ENCODE results near the gene TSGA10.
"Not testable (repeated sequence)": the region's sequence is repeated elsewhere in the genome, so short reads cannot be mapped to it uniquely, and the experiment has no call there.

TSGA10 gene

DNA sequence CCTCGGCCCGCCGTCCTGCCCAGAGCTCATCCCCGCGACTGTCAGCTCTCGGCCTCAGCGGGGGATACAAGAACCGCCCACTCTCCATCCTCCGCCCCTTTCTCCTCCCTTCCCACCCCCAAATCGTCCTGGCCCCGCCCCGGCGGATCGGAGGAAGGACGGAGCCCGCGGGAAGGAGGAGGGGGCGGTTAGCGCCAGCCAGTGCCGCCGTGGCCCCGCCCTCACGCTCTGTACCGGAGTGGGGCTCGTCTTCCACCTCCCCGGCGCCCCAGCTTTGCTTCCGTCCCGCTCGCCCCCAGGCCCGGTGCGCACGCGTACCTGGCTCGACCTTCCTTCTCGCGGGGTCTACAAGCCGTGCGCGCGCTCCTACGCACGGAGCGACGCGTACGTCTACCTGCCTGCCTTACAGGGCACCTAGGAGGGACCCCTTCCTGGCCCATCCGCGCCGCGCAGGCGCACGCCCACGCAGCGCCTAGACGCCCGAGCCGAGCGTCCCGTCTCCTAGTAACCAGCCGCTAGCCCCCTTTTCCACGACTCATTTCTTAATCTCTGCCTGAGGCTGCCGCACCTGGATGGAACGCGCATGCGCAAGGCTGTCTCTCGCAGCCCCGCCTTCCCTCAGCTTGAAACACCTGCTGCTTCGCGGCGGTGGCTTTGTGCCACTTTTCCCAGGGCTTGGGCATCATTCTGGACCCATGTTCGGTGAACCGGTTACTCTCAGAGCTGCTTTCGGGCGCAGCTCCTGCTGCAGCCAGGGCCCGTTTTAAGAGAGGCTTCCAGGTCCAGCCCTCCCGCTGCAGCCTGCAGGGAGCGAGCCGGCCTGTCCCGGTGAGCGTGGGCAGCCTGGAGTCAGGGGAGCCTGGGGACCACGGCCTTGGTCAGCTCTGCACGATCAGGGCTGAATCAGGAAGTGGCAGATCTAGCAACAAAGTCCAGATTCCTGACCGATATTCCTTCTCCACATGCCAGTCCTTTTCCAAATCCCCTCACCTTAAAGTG lies 13.3 kb downstream of the TSGA10 start, which contains the start of gene C2orf15:
C2orf15 (plus strand) TSS at position 598 of the 999 bp plus-strand sequence. CDS start 8,852 bp downstream, outside the sequence.
- peak within 1 kb of the TSS; percentile 65 for H3K4me3 ChIP-seq (ENCODE audit: low read depth, low read length)
- peak within 1 kb of the TSS; percentile 93 for H3K27ac ChIP-seq
- no peaks in the 10 kb centered on the region for H3K36me3 ChIP-seq (ENCODE audit: control insufficient read depth, insufficient read depth, low read length)
- H2AFZ ChIP-seq = peak within 1 kb of the TSS; percentile 97
- TF ChIP-seq CTCF (IDR thresholded peaks at IDR 0.05) = no peak
- H3K4me1 ChIP-seq = peaks cover 6% of the 10 kb centered on the region
- peak within 1 kb of the TSS; percentile 65 for H3K9ac ChIP-seq
- H3K4me2 ChIP-seq (ENCODE audit: low read length) = peak within 1 kb of the TSS; percentile 62
- H3K79me2 ChIP-seq = no peaks in the 10 kb centered on the region
- H3K9me3 ChIP-seq (ENCODE audit: control insufficient read depth, low read length) = no peaks in the 10 kb centered on the region
- H3K27me3 ChIP-seq (ENCODE audit: control insufficient read depth, insufficient read depth, low read length) = no peaks in the 10 kb centered on the region

GRCh38 chr2:99140860-99141109 lies 14.0 kb downstream of the TSGA10 start:
- Histone ChIP-seq H3K36me3 (ENCODE audit: control insufficient read depth, insufficient read depth, low read length) (no peaks in the 10 kb centered on the region), H3K79me2 (no peaks in the 10 kb centered on the region), H3K4me1 (peaks cover 6% of the 10 kb centered on the region), H3K27me3 (ENCODE audit: control insufficient read depth, insufficient read depth, low read length) (no peaks in the 10 kb centered on the region), H3K27ac (peak overlapping the region; percentile 93), H3K4me3 (ENCODE audit: low read depth, low read length) (peak overlapping the region; percentile 65), H2AFZ (peak overlapping the region; percentile 97), H3K4me2 (ENCODE audit: low read length) (peak overlapping the region; percentile 62), H3K9ac (peak overlapping the region; percentile 65), H3K9me3 (ENCODE audit: control insufficient read depth, low read length) (no peaks in the 10 kb centered on the region)
- no peak for TF ChIP-seq CTCF (IDR thresholded peaks at IDR 0.05)

DNA sequence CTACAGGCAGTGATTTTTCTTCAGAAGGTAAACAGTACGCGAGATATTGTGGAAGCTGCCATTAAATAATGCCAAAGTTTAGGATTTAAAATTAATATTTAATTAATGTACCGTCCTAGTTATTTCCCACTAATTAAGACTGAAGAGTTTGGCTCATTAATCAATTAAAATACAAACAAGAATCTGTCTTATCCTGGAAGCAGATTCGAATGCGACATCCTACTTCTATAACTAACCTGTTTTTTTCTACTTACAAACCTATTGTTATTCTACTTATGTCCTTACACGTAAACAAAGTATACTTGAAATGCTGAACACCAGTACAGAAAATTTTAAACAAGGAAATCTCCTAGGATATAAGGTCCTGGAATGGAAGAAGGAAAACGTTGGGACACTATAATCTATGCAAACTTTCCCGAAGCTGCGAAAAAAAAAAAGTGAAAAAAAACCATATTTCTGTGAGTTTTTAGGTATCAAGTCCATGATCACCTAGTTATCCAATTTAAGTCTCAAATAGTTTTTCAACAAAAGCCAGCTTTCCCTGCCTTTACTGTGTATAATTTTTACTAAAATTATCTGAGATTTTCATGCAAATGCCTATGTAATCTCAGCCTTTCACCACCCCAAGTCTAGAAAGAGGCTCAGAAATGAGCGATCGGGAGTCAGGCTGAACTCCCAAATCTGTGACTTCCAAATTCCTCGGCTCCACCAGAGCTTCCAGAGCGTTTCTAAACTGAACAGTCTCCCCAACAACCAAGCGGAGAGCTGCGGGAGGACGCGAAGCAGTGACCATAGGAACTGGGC lies 14.5 kb downstream of the TSGA10 start:
- Histone ChIP-seq H3K36me3 (ENCODE audit: control insufficient read depth, insufficient read depth, low read length) (no peaks in the 10 kb centered on the region), H2AFZ (peak overlapping the region; percentile 97), H3K4me1 (peaks cover 6% of the 10 kb centered on the region), H3K27ac (peak overlapping the region; percentile 93), H3K4me3 (ENCODE audit: low read depth, low read length) (peak overlapping the region; percentile 65), H3K9ac (no peak overlapping the region), H3K79me2 (no peaks in the 10 kb centered on the region), H3K9me3 (ENCODE audit: control insufficient read depth, low read length) (no peaks in the 10 kb centered on the region), H3K27me3 (ENCODE audit: control insufficient read depth, insufficient read depth, low read length) (no peaks in the 10 kb centered on the region), H3K4me2 (ENCODE audit: low read length) (peak overlapping the region; percentile 62)
- no peak for TF ChIP-seq CTCF (IDR thresholded peaks at IDR 0.05)

- H3K9me3 ChIP-seq (ENCODE audit: control insufficient read depth, low read length) = no peaks in the 10 kb centered on the region
- no peak overlapping the region for H3K4me2 ChIP-seq (ENCODE audit: low read length)
Observed at GRCh38 chr2:99139003-99139402, 15.7 kb downstream of the TSGA10 start.

DNA sequence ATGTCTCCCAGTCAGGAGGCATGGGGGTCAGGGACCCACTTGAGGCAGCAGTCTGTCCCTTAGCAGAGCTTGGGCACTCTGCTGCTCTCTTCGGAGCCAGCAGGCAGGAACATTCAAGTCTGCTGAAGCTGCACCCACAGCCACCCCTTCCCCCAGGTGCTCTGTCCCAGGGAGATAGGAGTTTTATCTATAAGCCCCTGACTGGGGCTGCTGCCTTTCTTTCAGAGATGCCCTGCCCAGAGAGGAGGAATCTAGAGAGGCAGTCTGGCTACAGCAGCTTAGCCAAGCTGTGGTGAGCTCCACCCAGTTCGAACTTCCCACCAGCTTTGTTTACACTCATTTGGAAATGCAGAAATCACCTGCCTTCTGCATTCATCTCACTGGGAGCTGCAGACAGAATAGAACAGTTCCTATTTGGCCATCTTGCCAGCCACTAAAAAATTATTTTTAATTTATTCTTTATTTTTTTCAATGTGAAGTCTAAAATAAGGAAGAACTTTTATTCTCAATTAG lies 19.6 kb downstream of the TSGA10 start:
- not testable (repeated sequence) for H3K27me3 ChIP-seq (ENCODE audit: control insufficient read depth, insufficient read depth, low read length); H3K4me2 ChIP-seq (ENCODE audit: low read length); H3K27ac ChIP-seq; H3K4me1 ChIP-seq; H3K9me3 ChIP-seq (ENCODE audit: control insufficient read depth, low read length); H3K4me3 ChIP-seq (ENCODE audit: low read depth, low read length); H3K9ac ChIP-seq; H2AFZ ChIP-seq; H3K36me3 ChIP-seq (ENCODE audit: control insufficient read depth, insufficient read depth, low read length); H3K79me2 ChIP-seq

More at GRCh38 chr2:99139003-99139402, 15.7 kb downstream of the TSGA10 start:
- Histone ChIP-seq H3K79me2 (no peaks in the 10 kb centered on the region), H3K4me3 (ENCODE audit: low read depth, low read length) (no peak overlapping the region), H3K9ac (no peak overlapping the region), H3K4me1 (peaks cover 6% of the 10 kb centered on the region), H2AFZ (no peak overlapping the region), H3K27ac (no peak overlapping the region), H3K27me3 (ENCODE audit: control insufficient read depth, insufficient read depth, low read length) (no peaks in the 10 kb centered on the region), H3K36me3 (ENCODE audit: control insufficient read depth, insufficient read depth, low read length) (no peaks in the 10 kb centered on the region)
- TF ChIP-seq CTCF (IDR thresholded peaks at IDR 0.05) = no peak
